ENCODE results near the gene ERN1. TPM values are rescaled to one million over a fixed set of nuclear protein-coding genes. Genes with fewer than 3 reads are reported as not detected.

The ERN1 gene
- total and polyA plus RNA-seq, 2 donors (not counting 3 experiments of a cell fraction or from before 2014, with no cell fraction given), result 9.1 to 21.5 TPM

DNA sequence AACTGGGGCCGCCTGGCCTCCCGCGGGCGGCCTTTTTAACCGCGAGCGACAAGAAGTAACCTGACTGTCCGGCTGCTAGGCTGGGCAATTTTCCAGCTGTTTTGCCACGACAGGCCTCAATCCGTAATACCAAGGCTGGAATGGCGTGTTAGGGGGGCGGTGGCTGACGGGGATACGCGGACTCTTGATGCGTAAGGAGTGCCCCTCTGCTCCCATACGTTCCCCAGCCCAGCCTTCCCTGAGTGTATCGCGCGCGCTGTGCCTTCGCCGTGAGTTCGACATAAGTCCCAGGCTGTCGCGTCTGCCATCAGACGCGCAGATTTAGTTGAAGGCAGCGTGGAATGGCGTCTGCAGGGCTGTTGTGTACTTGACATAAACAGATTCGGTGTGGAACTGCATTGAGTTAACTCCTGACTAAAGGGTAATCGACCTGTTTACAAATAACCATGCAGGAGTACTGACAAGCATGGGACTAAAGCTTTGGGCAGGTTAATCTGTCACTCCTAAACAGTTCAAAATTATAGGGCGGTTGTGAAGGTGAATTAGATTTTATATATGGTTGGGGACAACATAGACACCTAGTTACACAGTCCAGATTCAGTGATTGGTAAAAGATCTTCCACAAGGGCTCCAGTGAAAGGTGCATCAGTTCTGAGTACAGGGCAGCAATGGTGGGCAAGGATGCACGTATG lies 16.6 kb upstream of the ERN1 start:
- no peaks in the 10 kb centered on the region for H3K9me1 ChIP-seq (replicated peaks; ENCODE audit: control insufficient read depth, extremely low read depth, insufficient read depth, low read length)
- ChIA-PET CTCF (interaction anchor here (0.8 to 5.1 kb wide), 9 partner anchors 15 to 274 kb away, joined by 3 to 48 read pairs (median 4); partner anchors contain the start of gene ERN1), POLR2A (interaction anchor here (0.6 to 1.9 kb wide), 12 partner anchors 10 to 189 kb away, joined by 3 to 13 read pairs (median 5); partner anchors contain the start of genes ERN1 and TEX2)
- H3K9me3 ChIP-seq (replicated peaks; ENCODE audit: control insufficient read depth, insufficient read depth, low read length), result no peaks in the 10 kb centered on the region
- H3K4me2 ChIP-seq (ENCODE audit: insufficient read depth, low read length), result peak overlapping the region; percentile 84
- H4K20me1 ChIP-seq (replicated peaks; ENCODE audit: control insufficient read depth, extremely low read depth, insufficient read depth, low read length), result no peaks in the 10 kb centered on the region
- peak overlapping the region; percentile 31 to 72 (median 37) for H3K4me3 ChIP-seq (replicated peaks in 1 of 3; ENCODE audit: insufficient read depth in 1 of 3, low read depth in 1 of 3, low read length in 3 of 3)
- H3K4me1 ChIP-seq (ENCODE audit: control insufficient read depth, extremely low read depth, insufficient read depth, low read length), result peaks cover 21% of the 10 kb centered on the region
- TF ChIP-seq GATA2 (IDR thresholded peaks at IDR 0.05; ENCODE audit: insufficient read depth, insufficient read length, low read depth, low read length) (no peak), POLR2A (IDR thresholded peaks at IDR 0.05; ENCODE audit: low read depth, low read length) (no peak), MYC (IDR thresholded peaks at IDR 0.05; ENCODE audit: low read depth, low read length) (no peak), POLR2AphosphoS5 (IDR thresholded peaks at IDR 0.05; ENCODE audit: insufficient read depth, low read depth, low read length) (no peak), FOS (IDR thresholded peaks at IDR 0.05; ENCODE audit: borderline replicate concordance, insufficient read depth, low read length) (no peak), EZH2 (IDR thresholded peaks at IDR 0.05; ENCODE audit: borderline replicate concordance, low read depth, low read length, severe bottlenecking) (no peak), JUN (IDR thresholded peaks at IDR 0.05; ENCODE audit: borderline replicate concordance, insufficient read depth, insufficient read length, low read depth) (no peak)
- TF ChIP-seq, protein P1, sequence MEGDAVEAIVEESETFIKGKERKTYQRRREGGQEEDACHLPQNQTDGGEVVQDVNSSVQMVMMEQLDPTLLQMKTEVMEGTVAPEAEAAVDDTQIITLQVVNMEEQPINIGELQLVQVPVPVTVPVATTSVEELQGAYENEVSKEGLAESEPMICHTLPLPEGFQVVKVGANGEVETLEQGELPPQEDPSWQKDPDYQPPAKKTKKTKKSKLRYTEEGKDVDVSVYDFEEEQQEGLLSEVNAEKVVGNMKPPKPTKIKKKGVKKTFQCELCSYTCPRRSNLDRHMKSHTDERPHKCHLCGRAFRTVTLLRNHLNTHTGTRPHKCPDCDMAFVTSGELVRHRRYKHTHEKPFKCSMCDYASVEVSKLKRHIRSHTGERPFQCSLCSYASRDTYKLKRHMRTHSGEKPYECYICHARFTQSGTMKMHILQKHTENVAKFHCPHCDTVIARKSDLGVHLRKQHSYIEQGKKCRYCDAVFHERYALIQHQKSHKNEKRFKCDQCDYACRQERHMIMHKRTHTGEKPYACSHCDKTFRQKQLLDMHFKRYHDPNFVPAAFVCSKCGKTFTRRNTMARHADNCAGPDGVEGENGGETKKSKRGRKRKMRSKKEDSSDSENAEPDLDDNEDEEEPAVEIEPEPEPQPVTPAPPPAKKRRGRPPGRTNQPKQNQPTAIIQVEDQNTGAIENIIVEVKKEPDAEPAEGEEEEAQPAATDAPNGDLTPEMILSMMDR (IDR thresholded peaks at IDR 0.05; ENCODE audit: extremely low read depth in 1 of 2, insufficient read depth in 1 of 2, low read depth in 1 of 2, low read length in 2 of 2), result no peak
- TF ChIP-seq, protein P2, sequence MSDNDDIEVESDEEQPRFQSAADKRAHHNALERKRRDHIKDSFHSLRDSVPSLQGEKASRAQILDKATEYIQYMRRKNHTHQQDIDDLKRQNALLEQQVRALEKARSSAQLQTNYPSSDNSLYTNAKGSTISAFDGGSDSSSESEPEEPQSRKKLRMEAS (IDR thresholded peaks at IDR 0.05; ENCODE audit: insufficient read depth, insufficient read length), result no peak
- DNase-seq (ENCODE audit: low read depth, low spot score), result peak; percentile 80
- intact Hi-C loops (cut with micrococcal nuclease) (loop anchor here (2.0 to 5.0 kb wide), 3 partner anchors 68 to 271 kb away; partner anchors contain the start of gene PECAM1), dilution Hi-C loops (cut with MboI; ENCODE audit: extremely low pct_ligation_motif_present, low sequenced_read_pairs) (loop anchor here (25.0 kb wide), 1 partner anchor 109 kb away; no protein-coding TSS in a partner anchor)
- no TSS peak for BruUV-seq (replicated peaks)
- peak overlapping the region; percentile 63 for H3K27ac ChIP-seq (ENCODE audit: insufficient read depth, low read depth, low read length)
- peak overlapping the region; percentile 89 for H3K9ac ChIP-seq (replicated peaks; ENCODE audit: extremely low read depth, insufficient read depth, low read length)
- peaks cover 13% of the 10 kb centered on the region for H3K79me2 ChIP-seq (ENCODE audit: control insufficient read depth, insufficient read depth, low read length)
- H2AFZ ChIP-seq (ENCODE audit: low read depth, low read length), result no peak overlapping the region
- no peaks in the 10 kb centered on the region for H3K27me3 ChIP-seq (ENCODE audit: control insufficient read depth in 2 of 2, insufficient read depth in 2 of 2, low read length in 2 of 2)
- FAIRE-seq, result no peak
- peaks cover 2 to 9% of the 10 kb centered on the region in 2 experiments for H3K36me3 ChIP-seq (ENCODE audit: control insufficient read depth in 2 of 2, extremely low read depth in 1 of 2, insufficient read depth in 2 of 2, low read length in 2 of 2)
